Adrenal gland (tissue), 12 donors: ENCODE data around the gene TMEM174. TPM values are rescaled to one million over a fixed set of nuclear protein-coding genes. Genes with fewer than 3 reads are reported as not detected.

Experiments
- DNase-seq, 7 donors: peaks; one replicate each; pipeline ENCODE4 v3.0.0-alpha.2; 2019 to 2020
- H3K27ac ChIP-seq, 5 donors: fragments of 200-600 bp; sonication (generic) in 4 of 5; 1 replicate in 3 of 5; 2 replicates in 2 of 5; pipeline versions ENCODE4 v1.5.1 to v1.8.0; 2016 to 2020; ENCODE audit warnings: mild to moderate bottlenecking in 1 of 5
- H3K27me3 ChIP-seq: fragments of 200-600 bp; 2 replicates; pipeline ENCODE4 v1.8.0; 2021
- H3K36me3 ChIP-seq, 2 donors: fragments of 200-600 bp; replicated peaks in 1 of 2; 1 replicate in 1 of 2; 2 replicates in 1 of 2; pipeline versions ENCODE4 v1.5.1 to v1.8.0; 2018 to 2022
- H3K4me1 ChIP-seq, 2 donors: fragments of 200-600 bp; replicated peaks in 1 of 2; 1 replicate in 1 of 2; 2 replicates in 1 of 2; pipeline versions ENCODE4 v1.5.1 to v1.8.0; 2018 to 2021
- H3K4me3 ChIP-seq, 4 donors: fragments of 200-600 bp; sonication (generic) in 3 of 4; one replicate each; pipeline ENCODE4 v1.5.1; 2016 to 2018
- H3K9me3 ChIP-seq, 3 donors: fragments of 200-600 bp; sonication (generic) in 1 of 3; replicated peaks in 1 of 3; 1 replicate in 2 of 3; 2 replicates in 1 of 3; pipeline versions ENCODE4 v1.5.1 to v1.8.0; 2016 to 2021
- CTCF ChIP-seq, 6 experiments: fragments of 450-650 bp in 4 of 6; fragments of 200-600 bp in 2 of 6; sonication (generic) in 1 of 6; IDR thresholded peaks; 1 replicate in 5 of 6; 2 replicates in 1 of 6; pipeline versions ENCODE4 v1.5.1 to v1.8.0; 2016 to 2021; ENCODE audit warnings: antibody characterized with exemption in 6 of 6, mild to moderate bottlenecking in 2 of 6, moderate library complexity in 1 of 6
- POLR2A ChIP-seq, 2 donors: fragments of 450-650 bp; IDR thresholded peaks; one replicate each; pipeline ENCODE4 v1.6.1; 2017; ENCODE audit warnings: antibody characterized with exemption in 2 of 2, mild to moderate bottlenecking in 2 of 2, moderate library complexity in 1 of 2
- WGBS, 4 donors: extraction: QIAGEN DNeasy Blood & Tissue Kit in 2 of 4; methylation state at CpG; one replicate each; pipeline versions ENCODE4 v1.1.5 to v1.1.7; 2013 to 2017; 5-methylcytosine and 5-hydroxymethylcytosine counted together
- intact Hi-C, 2 donors: fragments of 100-400 bp; cut with DNase I; formaldehyde crosslinking; loops; one replicate each; pipeline versions ENCODE4 v1.14.1 to v1.15.0; 2022 to 2023
- polyA plus RNA-seq, 3 donors: library from polyadenylated mRNA; stranded (reverse); fragments of 200-250 nt in 2 of 3; fragments of 350-450 nt in 1 of 3; fragmentation: Illumina TruSeq in 1 of 3; extraction: RNeasy Lipid Tissue Mini Kit (QIAGEN cat#74804) in 1 of 3; gene quantifications; one replicate each; pipeline ENCODE4 v1.2.3, GENCODE V29; 2013 to 2014
- total RNA-seq, 9 donors: library from RNA; depleted of rRNA in 4 of 9; stranded (reverse); fragments of >200 nt in 4 of 9; fragments of 120-200 nt in 1 of 9; fragmentation: NEBNext Ultra II Directional in 1 of 9; extraction: Animal tissue kit (Norgen Biotek cat#: 25700) in 1 of 9; gene quantifications; one replicate each; pipeline versions ENCODE4 v1.1.0 to v1.2.4, GENCODE V29; 2013 to 2023
- donor health status: healthy with polysubstance abuse.
- donor health status: Bipolar disorder and iron deficiency.
- donor health status: DM: yes; HTN: yes; CAD: no.
- donor health status: DM: no; HTN: no; CAD: no.
- donor health status: DM: no; HTN: no; CAD: no.
- donor health status: DM: yes; HTN: yes; CAD: no.

Gene TMEM174
- total and polyA plus RNA-seq, 12 donors, result not detected

- Histone ChIP-seq H3K27me3 (no peaks in the 10 kb centered on the region), H3K36me3 (no peaks in the 10 kb centered on the region), H3K27ac (no peak overlapping the region), H3K4me1 (no peaks in the 10 kb centered on the region), H3K4me3 (no peak overlapping the region), H3K9me3 (no peaks in the 10 kb centered on the region)
- no peak for DNase-seq
- 69 to 79% (median 71%) methylated on average over 7 of the region's 7 CpGs for WGBS, 4 donors
- TF ChIP-seq CTCF (IDR thresholded peaks at IDR 0.05) (no peak), POLR2A (IDR thresholded peaks at IDR 0.05) (no peak)
- intact Hi-C loops, result no loop called here
Observed at GRCh38 chr5:73153513-73153912, 19.5 kb upstream of the TMEM174 start.

GRCh38 chr5:73154208-73155006 lies 18.6 kb upstream of the TMEM174 start:
- H3K9me3 ChIP-seq, result no peaks in the 10 kb centered on the region
- H3K27me3 ChIP-seq, result no peaks in the 10 kb centered on the region
- 64 to 77% (median 76%) methylated on average over 3 to 5 of the region's 5 CpGs for WGBS, 4 donors
- H3K4me1 ChIP-seq, result no peaks in the 10 kb centered on the region
- intact Hi-C loops, result no loop called here
- DNase-seq, result no peak
- H3K36me3 ChIP-seq, result no peaks in the 10 kb centered on the region
- TF ChIP-seq POLR2A (IDR thresholded peaks at IDR 0.05) (no peak), CTCF (IDR thresholded peaks at IDR 0.05) (no peak)
- H3K27ac ChIP-seq, result no peak overlapping the region
- no peak overlapping the region for H3K4me3 ChIP-seq

GRCh38 chr5:73155271-73156222 lies 17.4 kb upstream of the TMEM174 start:
- Histone ChIP-seq H3K27me3 (no peaks in the 10 kb centered on the region), H3K36me3 (no peaks in the 10 kb centered on the region), H3K4me3 (no peak overlapping the region), H3K9me3 (no peaks in the 10 kb centered on the region), H3K27ac (no peak overlapping the region), H3K4me1 (no peaks in the 10 kb centered on the region)
- 80 to 88% (median 84%) methylated on average over 18 of the region's 18 CpGs for WGBS, 4 donors
- intact Hi-C loops, result no loop called here
- DNase-seq, result no peak
- no peak for TF ChIP-seq POLR2A (IDR thresholded peaks at IDR 0.05)
- no peak for TF ChIP-seq CTCF (IDR thresholded peaks at IDR 0.05)
